Prostate gland (tissue), 2 donors: ENCODE data around the gene SHQ1. TPM values are rescaled to one million over a fixed set of nuclear protein-coding genes. Genes with fewer than 3 reads are reported as not detected.

Source experiments
- DNase-seq: peaks from one replicate; pipeline ENCODE4 v3.0.0-alpha.2; 2019; ENCODE audit warnings: low spot score
- H3K27ac ChIP-seq, 2 donors: fragments of 200-600 bp; sonication (generic); 2 replicates each; pipeline ENCODE4 v1.5.1; 2017 to 2019
- H3K27me3 ChIP-seq: fragments of 200-600 bp; sonication (generic); replicated peaks from 2 replicates; pipeline ENCODE4 v1.5.1; 2019; ENCODE audit not compliant: insufficient read depth
- H3K36me3 ChIP-seq, 2 donors: fragments of 200-600 bp; sonication (generic); 1 replicate in 1 of 2; 2 replicates in 1 of 2; pipeline versions ENCODE4 v1.5.1 to v1.8.1; 2017 to 2019
- H3K4me1 ChIP-seq: fragments of 200-600 bp; sonication (generic); replicated peaks from 2 replicates; pipeline ENCODE4 v1.5.1; 2019
- H3K4me3 ChIP-seq, 2 donors: fragments of 200-600 bp; sonication (generic); 2 replicates each; pipeline ENCODE4 v1.5.1; 2017 to 2019
- H3K9me3 ChIP-seq: fragments of 200-600 bp; sonication (generic); 2 replicates; pipeline ENCODE4 v1.5.1; 2017
- CTCF ChIP-seq, 4 experiments: fragments of 200-600 bp in 2 of 4; fragments of 450-650 bp in 2 of 4; sonication (generic) in 2 of 4; IDR thresholded peaks; 1 replicate in 3 of 4; 2 replicates in 1 of 4; pipeline ENCODE4 v1.5.1; 2016 to 2019; ENCODE audit warnings: antibody characterized with exemption in 4 of 4, mild to moderate bottlenecking in 2 of 4, moderate library complexity in 2 of 4
- POLR2A ChIP-seq: fragments of 450-650 bp; IDR thresholded peaks from one replicate; pipeline ENCODE4 v1.6.1; 2016; ENCODE audit warnings: antibody characterized with exemption, mild to moderate bottlenecking
- POLR2AphosphoS5 ChIP-seq: sonication (generic); formaldehyde crosslinking; IDR thresholded peaks from one replicate; pipeline ENCODE4 v1.6.1; 2017; ENCODE audit warnings: antibody characterized with exemption
- WGBS: methylation state at CpG from one replicate; pipeline ENCODE4 v1.1.5; 2018; 5-methylcytosine and 5-hydroxymethylcytosine counted together
- intact Hi-C: fragments of 100-400 bp; cut with DNase I; formaldehyde crosslinking; loops from one replicate; pipeline ENCODE4 v1.14.2; 2022
- total RNA-seq, 2 donors: library from RNA; depleted of rRNA; stranded (reverse); fragments of >200 nt; gene quantifications; one replicate each; pipeline ENCODE4 v1.1.0, GENCODE V29; 2016

The SHQ1 gene
- total RNA-seq, 2 donors from 2014 or later: 12.9 to 31.9 TPM

- no peaks in the 10 kb centered on the region for H3K36me3 ChIP-seq
- no peaks in the 10 kb centered on the region for H3K27me3 ChIP-seq
- no peak for TF ChIP-seq POLR2AphosphoS5
- no peak for DNase-seq
- no peak overlapping the region for H3K27ac ChIP-seq
- no peak overlapping the region for H3K4me3 ChIP-seq
- H3K4me1 ChIP-seq: no peaks in the 10 kb centered on the region
- intact Hi-C loops: loop anchor here (10.0 kb wide), 2 partner anchors 146 to 366 kb away; partner anchors contain the start of gene RYBP
- WGBS: 79% methylated on average over 6 of the region's 6 CpGs
- no peaks in the 10 kb centered on the region for H3K9me3 ChIP-seq
Measured at GRCh38 chr3:72810659-72811434, 37.4 kb downstream of the SHQ1 start.

- intact Hi-C loops: loop anchor here (10.0 kb wide), 2 partner anchors 145 to 365 kb away; partner anchors contain the start of gene RYBP
Measured at GRCh38 chr3:72810063-72810462, 38.2 kb downstream of the SHQ1 start.

GRCh38 chr3:72804361-72804760 lies 43.9 kb downstream of the SHQ1 start:
- 81% methylated on average over 5 of the region's 5 CpGs for WGBS
- DNase-seq: no peak
- Histone ChIP-seq H3K4me3 (no peak overlapping the region), H3K27ac (no peak overlapping the region), H3K9me3 (no peaks in the 10 kb centered on the region), H3K36me3 (no peaks in the 10 kb centered on the region), H3K4me1 (no peaks in the 10 kb centered on the region), H3K27me3 (no peaks in the 10 kb centered on the region)
- intact Hi-C loops: no loop called here
- TF ChIP-seq POLR2A (no peak), POLR2AphosphoS5 (no peak), CTCF (IDR thresholded peaks at IDR 0.05) (no peak)

More at GRCh38 chr3:72810063-72810462, 38.2 kb downstream of the SHQ1 start:
- Histone ChIP-seq H3K27ac (no peak overlapping the region), H3K27me3 (no peaks in the 10 kb centered on the region), H3K4me1 (no peaks in the 10 kb centered on the region), H3K36me3 (no peaks in the 10 kb centered on the region), H3K4me3 (no peak overlapping the region), H3K9me3 (no peaks in the 10 kb centered on the region)
- no peak for DNase-seq
- no peak for TF ChIP-seq POLR2A
- no peak for TF ChIP-seq CTCF (IDR thresholded peaks at IDR 0.05)
- TF ChIP-seq POLR2AphosphoS5: no peak

GRCh38 chr3:72803573-72803972 lies 44.7 kb downstream of the SHQ1 start:
- H3K36me3 ChIP-seq: no peaks in the 10 kb centered on the region
- H3K27me3 ChIP-seq: no peaks in the 10 kb centered on the region
- intact Hi-C loops: no loop called here
- no peaks in the 10 kb centered on the region for H3K4me1 ChIP-seq
- no peak overlapping the region for H3K27ac ChIP-seq
- TF ChIP-seq POLR2AphosphoS5 (no peak), CTCF (IDR thresholded peaks at IDR 0.05) (no peak), POLR2A (no peak)
- no peak for DNase-seq
- no peak overlapping the region for H3K4me3 ChIP-seq
- no peaks in the 10 kb centered on the region for H3K9me3 ChIP-seq
- WGBS: 94% methylated on average over 3 of the region's 3 CpGs

GRCh38 chr3:72802001-72802400 lies 46.2 kb downstream of the SHQ1 start:
- no peak overlapping the region for H3K27ac ChIP-seq
- TF ChIP-seq POLR2AphosphoS5: no peak
- TF ChIP-seq CTCF (IDR thresholded peaks at IDR 0.05): no peak
- H3K36me3 ChIP-seq: no peaks in the 10 kb centered on the region
- no peak for DNase-seq
- no peaks in the 10 kb centered on the region for H3K27me3 ChIP-seq
- H3K4me3 ChIP-seq: no peak overlapping the region
- H3K4me1 ChIP-seq: no peaks in the 10 kb centered on the region
- H3K9me3 ChIP-seq: no peaks in the 10 kb centered on the region
- 98% methylated on average over 5 of the region's 5 CpGs for WGBS
- intact Hi-C loops: no loop called here
